Measurements from ENCODE around the gene PAPLN. TPM values are rescaled to one million over a fixed set of nuclear protein-coding genes. Genes with fewer than 3 reads are reported as not detected.

PAPLN gene
- total and polyA plus RNA-seq, 5 donors from 2014 or later: 0.11 to 0.47 (median 0.36) TPM; not detected in 1

GRCh38 chr14:73254247-73255004 is 17.1 kb downstream of the PAPLN start:
- H3K27me3 Mint-ChIP-seq: peaks cover 15% of the 10 kb centered on the region
- H3K27me3 ChIP-seq (ENCODE audit: control insufficient read depth, insufficient read depth, low read length): no peaks in the 10 kb centered on the region
- no peaks in the 10 kb centered on the region for H3K36me3 ChIP-seq (ENCODE audit: control insufficient read depth, insufficient read depth, low read length)
- no peak overlapping the region for H3K27ac ChIP-seq (ENCODE audit: insufficient read depth, low read length, poor library complexity, severe bottlenecking)
- H3K4me3 ChIP-seq (ENCODE audit: low read depth, low read length): no peak overlapping the region
- no peak overlapping the region for H3K4me3 Mint-ChIP-seq
- DNase-seq: no peak
- H3K27ac Mint-ChIP-seq: no peak overlapping the region
- H3K36me3 Mint-ChIP-seq: no peaks in the 10 kb centered on the region
- no peaks in the 10 kb centered on the region for H3K9me3 Mint-ChIP-seq
- no peak for ATAC-seq (ENCODE audit: low read depth in 2 of 2)
- no peaks in the 10 kb centered on the region for H3K9me3 ChIP-seq (ENCODE audit: control insufficient read depth in 2 of 2, low read length in 2 of 2)
- H3K4me1 Mint-ChIP-seq: peaks cover 0 to 3% (median 0%) of the 10 kb centered on the region in 4 donors
- no peaks in the 10 kb centered on the region for H3K4me1 ChIP-seq (ENCODE audit: control insufficient read depth, insufficient read depth, low read length, poor library complexity, severe bottlenecking)

- ATAC-seq (ENCODE audit: low read depth in 2 of 2) (no peak), DNase-seq (no peak)
- Histone ChIP-seq H3K4me3 (ENCODE audit: low read depth, low read length) (no peak overlapping the region), H3K27ac (ENCODE audit: insufficient read depth, low read length, poor library complexity, severe bottlenecking) (no peak overlapping the region), H3K4me1 (ENCODE audit: control insufficient read depth, insufficient read depth, low read length, poor library complexity, severe bottlenecking) (no peaks in the 10 kb centered on the region), H3K27me3 (ENCODE audit: control insufficient read depth, insufficient read depth, low read length) (no peaks in the 10 kb centered on the region), H3K9me3 (ENCODE audit: control insufficient read depth in 2 of 2, low read length in 2 of 2) (no peaks in the 10 kb centered on the region), H3K36me3 (ENCODE audit: control insufficient read depth, insufficient read depth, low read length) (no peaks in the 10 kb centered on the region)
- Mint-ChIP-seq H3K4me3 (no peak overlapping the region), H3K27me3 (peaks cover 9% of the 10 kb centered on the region), H3K9me3 (no peaks in the 10 kb centered on the region), H3K4me1 (peaks cover 0 to 3% (median 0%) of the 10 kb centered on the region in 4 donors), H3K27ac (no peak overlapping the region), H3K36me3 (no peaks in the 10 kb centered on the region)
Measured at GRCh38 chr14:73255005-73255400, 17.7 kb downstream of the PAPLN start.

- H3K4me3 Mint-ChIP-seq: no peak overlapping the region
- Histone ChIP-seq H3K36me3 (ENCODE audit: control insufficient read depth, insufficient read depth, low read length) (no peaks in the 10 kb centered on the region), H3K27me3 (ENCODE audit: control insufficient read depth, insufficient read depth, low read length) (no peaks in the 10 kb centered on the region), H3K4me1 (ENCODE audit: control insufficient read depth, insufficient read depth, low read length, poor library complexity, severe bottlenecking) (no peaks in the 10 kb centered on the region), H3K4me3 (ENCODE audit: low read depth, low read length) (no peak overlapping the region), H3K9me3 (ENCODE audit: control insufficient read depth in 2 of 2, low read length in 2 of 2) (no peaks in the 10 kb centered on the region), H3K27ac (ENCODE audit: insufficient read depth, low read length, poor library complexity, severe bottlenecking) (no peak overlapping the region)
- H3K27me3 Mint-ChIP-seq: peaks cover 4% of the 10 kb centered on the region
- H3K9me3 Mint-ChIP-seq: no peaks in the 10 kb centered on the region
- DNase-seq (no peak), ATAC-seq (ENCODE audit: low read depth in 2 of 2) (no peak)
- no peaks in the 10 kb centered on the region for H3K36me3 Mint-ChIP-seq
- H3K4me1 Mint-ChIP-seq: peaks cover 0 to 3% (median 0%) of the 10 kb centered on the region in 4 donors
- no peak overlapping the region for H3K27ac Mint-ChIP-seq
Measured at GRCh38 chr14:73255693-73256225, 18.5 kb downstream of the PAPLN start.

DNA sequence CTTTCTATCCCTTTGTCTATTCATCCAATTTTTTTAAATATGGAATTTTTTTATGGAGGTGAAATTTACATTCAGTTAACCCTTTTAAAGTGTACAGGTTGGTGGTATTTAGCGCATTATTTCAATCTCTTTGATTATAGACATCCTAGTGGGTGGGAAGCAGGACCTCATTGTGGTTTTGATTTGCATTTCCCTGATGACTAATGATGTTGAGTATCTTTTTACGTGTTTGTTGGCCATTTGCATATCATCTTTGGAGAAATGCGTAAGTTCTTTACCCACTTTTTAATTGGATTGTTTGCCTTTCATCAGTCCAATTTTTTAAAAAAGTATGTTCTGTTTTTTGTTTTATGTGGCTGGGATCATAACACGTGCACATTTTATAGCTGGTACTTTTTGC is 20.8 kb downstream of the PAPLN start:
- no peak overlapping the region for H3K27ac Mint-ChIP-seq
- ATAC-seq (ENCODE audit: low read depth in 2 of 2) (no peak), DNase-seq (no peak)
- no peak overlapping the region for H3K27ac ChIP-seq (ENCODE audit: insufficient read depth, low read length, poor library complexity, severe bottlenecking)
- no peak overlapping the region for H3K4me3 ChIP-seq (ENCODE audit: low read depth, low read length)
- H3K4me3 Mint-ChIP-seq: no peak overlapping the region
- no peaks in the 10 kb centered on the region for H3K9me3 ChIP-seq (ENCODE audit: control insufficient read depth in 2 of 2, low read length in 2 of 2)
- H3K27me3 ChIP-seq (ENCODE audit: control insufficient read depth, insufficient read depth, low read length): no peaks in the 10 kb centered on the region
- no peaks in the 10 kb centered on the region for H3K36me3 ChIP-seq (ENCODE audit: control insufficient read depth, insufficient read depth, low read length)
- H3K27me3 Mint-ChIP-seq: peaks cover 4% of the 10 kb centered on the region
- no peaks in the 10 kb centered on the region for H3K4me1 ChIP-seq (ENCODE audit: control insufficient read depth, insufficient read depth, low read length, poor library complexity, severe bottlenecking)
- H3K36me3 Mint-ChIP-seq: no peaks in the 10 kb centered on the region
- H3K4me1 Mint-ChIP-seq: peaks cover 0 to 3% (median 0%) of the 10 kb centered on the region in 4 donors
- no peaks in the 10 kb centered on the region for H3K9me3 Mint-ChIP-seq

DNA sequence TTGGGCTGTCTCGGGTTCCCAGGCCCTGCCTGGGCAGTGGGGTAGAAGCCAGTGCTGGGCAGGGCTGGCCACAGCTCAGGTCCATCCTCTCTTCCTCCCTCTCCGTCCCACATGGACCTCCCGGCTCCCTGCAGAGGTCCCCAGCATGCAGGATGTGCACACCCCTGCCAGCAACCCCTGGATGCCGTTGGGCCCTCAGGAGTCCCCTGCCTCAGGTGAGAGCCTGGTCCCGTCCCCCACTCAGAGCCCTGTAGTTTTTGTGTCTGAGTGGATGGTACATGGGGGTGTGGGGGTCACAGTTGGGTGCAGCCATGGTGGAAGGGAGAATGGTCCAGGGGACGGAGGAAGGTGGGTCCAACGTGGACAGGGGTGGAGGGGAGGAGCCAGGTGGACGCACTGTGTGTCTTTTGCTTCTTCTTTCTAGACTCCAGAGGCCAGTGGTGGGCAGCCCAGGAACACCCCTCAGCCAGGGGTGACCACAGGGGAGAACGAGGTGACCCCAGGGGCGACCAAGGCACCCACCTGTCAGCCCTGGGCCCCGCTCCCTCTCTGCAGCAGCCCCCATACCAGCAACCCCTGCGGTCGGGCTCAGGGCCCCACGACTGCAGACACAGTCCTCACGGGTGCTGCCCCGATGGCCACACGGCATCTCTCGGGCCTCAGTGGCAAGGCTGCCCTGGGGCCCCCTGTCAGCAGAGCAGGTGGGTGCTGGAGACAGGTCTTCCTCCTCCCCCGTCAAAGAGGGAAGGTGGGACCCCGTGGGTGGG is 21.7 kb downstream of the PAPLN start:
- peaks cover 0 to 3% (median 0%) of the 10 kb centered on the region in 4 donors for H3K4me1 Mint-ChIP-seq
- H3K4me3 Mint-ChIP-seq: no peak overlapping the region
- H3K27me3 Mint-ChIP-seq: peaks cover 4% of the 10 kb centered on the region

GRCh38 chr14:73259837-73260236 is 22.5 kb downstream of the PAPLN start:
- DNase-seq (no peak), ATAC-seq (ENCODE audit: low read depth in 2 of 2) (no peak)
- Histone ChIP-seq H3K4me1 (ENCODE audit: control insufficient read depth, insufficient read depth, low read length, poor library complexity, severe bottlenecking) (no peaks in the 10 kb centered on the region), H3K36me3 (ENCODE audit: control insufficient read depth, insufficient read depth, low read length) (no peaks in the 10 kb centered on the region), H3K27ac (ENCODE audit: insufficient read depth, low read length, poor library complexity, severe bottlenecking) (no peak overlapping the region), H3K9me3 (ENCODE audit: control insufficient read depth in 2 of 2, low read length in 2 of 2) (no peaks in the 10 kb centered on the region), H3K4me3 (ENCODE audit: low read depth, low read length) (no peak overlapping the region), H3K27me3 (ENCODE audit: control insufficient read depth, insufficient read depth, low read length) (no peaks in the 10 kb centered on the region)
- Mint-ChIP-seq H3K4me1 (peaks cover 0 to 3% (median 0%) of the 10 kb centered on the region in 4 donors), H3K9me3 (peaks cover 0 to 1% (median 0%) of the 10 kb centered on the region in 7 donors), H3K27me3 (peaks cover 4% of the 10 kb centered on the region), H3K27ac (no peak overlapping the region), H3K4me3 (no peak overlapping the region), H3K36me3 (no peaks in the 10 kb centered on the region)

More for the DNA sequence above, 21.7 kb downstream of the PAPLN start:
- Mint-ChIP-seq H3K9me3 (no peaks in the 10 kb centered on the region), H3K27ac (no peak overlapping the region), H3K36me3 (no peaks in the 10 kb centered on the region)
- Histone ChIP-seq H3K4me1 (ENCODE audit: control insufficient read depth, insufficient read depth, low read length, poor library complexity, severe bottlenecking) (no peaks in the 10 kb centered on the region), H3K4me3 (ENCODE audit: low read depth, low read length) (no peak overlapping the region), H3K27me3 (ENCODE audit: control insufficient read depth, insufficient read depth, low read length) (no peaks in the 10 kb centered on the region), H3K27ac (ENCODE audit: insufficient read depth, low read length, poor library complexity, severe bottlenecking) (no peak overlapping the region), H3K36me3 (ENCODE audit: control insufficient read depth, insufficient read depth, low read length) (no peaks in the 10 kb centered on the region), H3K9me3 (ENCODE audit: control insufficient read depth in 2 of 2, low read length in 2 of 2) (no peaks in the 10 kb centered on the region)
- DNase-seq (no peak), ATAC-seq (ENCODE audit: low read depth in 2 of 2) (no peak)

GRCh38 chr14:73260574-73260973 is 23.3 kb downstream of the PAPLN start:
- no peak for ATAC-seq (ENCODE audit: low read depth in 2 of 2)

More at GRCh38 chr14:73260574-73260973, 23.3 kb downstream of the PAPLN start:
- H3K36me3 Mint-ChIP-seq: no peaks in the 10 kb centered on the region
- Histone ChIP-seq H3K27ac (ENCODE audit: insufficient read depth, low read length, poor library complexity, severe bottlenecking) (no peak overlapping the region), H3K4me1 (ENCODE audit: control insufficient read depth, insufficient read depth, low read length, poor library complexity, severe bottlenecking) (no peaks in the 10 kb centered on the region), H3K36me3 (ENCODE audit: control insufficient read depth, insufficient read depth, low read length) (no peaks in the 10 kb centered on the region), H3K4me3 (ENCODE audit: low read depth, low read length) (no peak overlapping the region), H3K27me3 (ENCODE audit: control insufficient read depth, insufficient read depth, low read length) (no peaks in the 10 kb centered on the region), H3K9me3 (ENCODE audit: control insufficient read depth in 2 of 2, low read length in 2 of 2) (no peaks in the 10 kb centered on the region)
- peaks cover 0 to 3% (median 0%) of the 10 kb centered on the region in 4 donors for H3K4me1 Mint-ChIP-seq
- no peak overlapping the region for H3K27ac Mint-ChIP-seq
- no peak for DNase-seq
- H3K4me3 Mint-ChIP-seq: no peak overlapping the region
- peaks cover 4% of the 10 kb centered on the region for H3K27me3 Mint-ChIP-seq
- peaks cover 0 to 1% (median 0%) of the 10 kb centered on the region in 7 donors for H3K9me3 Mint-ChIP-seq

Measured in CD4-positive, CD25-positive, alpha-beta regulatory T cell (primary cell).